Nephron progenitor cell (in vitro differentiated cells): ENCODE measurements around the gene UMOD.

Experiments used
- DNase-seq: peaks from one replicate; pipeline ENCODE4 v3.0.0; 2021
- H3K27ac Mint-ChIP-seq: 2 replicates; pipeline ENCODE4 v1.8.0; 2021; ENCODE audit warnings: mild to moderate bottlenecking, moderate library complexity, mixed read lengths
- H3K27me3 Mint-ChIP-seq: 2 replicates; pipeline ENCODE4 v1.8.0; 2021; ENCODE audit warnings: mild to moderate bottlenecking, low read depth, mixed read lengths; ENCODE audit not compliant: poor library complexity
- H3K36me3 Mint-ChIP-seq: 2 replicates; pipeline ENCODE4 v1.8.0; 2021; ENCODE audit warnings: low read depth, mixed read lengths
- H3K4me1 Mint-ChIP-seq: 2 replicates; pipeline ENCODE4 v1.8.0; 2021; ENCODE audit warnings: mixed read lengths
- H3K4me3 Mint-ChIP-seq: 2 replicates; pipeline ENCODE4 v1.8.0; 2021; ENCODE audit warnings: mild to moderate bottlenecking, moderate library complexity, mixed read lengths
- H3K9me3 Mint-ChIP-seq: 2 replicates; pipeline ENCODE4 v1.8.0; 2021; ENCODE audit warnings: mild to moderate bottlenecking, moderate library complexity, mixed read lengths
- TF ChIP-seq, protein P1 (sequence below): fragments of 200-600 bp; sonication (generic); IDR thresholded peaks from 2 replicates; pipeline ENCODE4 v1.5.0; 2021; ENCODE audit warnings: antibody characterized with exemption

The UMOD gene

DNA sequence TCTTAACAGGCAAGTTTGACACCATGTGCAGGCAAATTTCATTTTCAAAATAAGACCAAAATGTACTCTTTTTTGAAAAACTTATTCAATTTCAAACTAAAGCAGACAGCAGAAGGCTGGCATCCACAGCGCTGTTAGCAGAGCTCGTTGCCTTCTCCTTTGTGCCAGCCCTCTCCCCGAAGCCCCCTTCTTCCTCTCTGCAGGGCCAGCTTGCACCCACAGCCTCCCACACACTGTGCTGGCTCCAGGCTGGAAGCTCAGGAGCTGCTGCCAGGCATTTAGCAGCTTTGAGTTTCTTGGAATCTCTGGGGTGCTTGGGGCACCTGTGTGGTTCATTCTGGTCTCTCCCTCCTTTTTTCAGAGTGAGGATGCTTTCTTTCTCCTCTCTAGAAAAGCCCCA is 62.9 kb downstream of the UMOD start:
- no peak for DNase-seq
- H3K27ac Mint-ChIP-seq = no peak overlapping the region
- peaks cover 17% of the 10 kb centered on the region for H3K4me1 Mint-ChIP-seq
- no peaks in the 10 kb centered on the region for H3K36me3 Mint-ChIP-seq
- no peak overlapping the region for H3K4me3 Mint-ChIP-seq
- peaks cover 8% of the 10 kb centered on the region for H3K27me3 Mint-ChIP-seq
- TF ChIP-seq, protein P1, sequence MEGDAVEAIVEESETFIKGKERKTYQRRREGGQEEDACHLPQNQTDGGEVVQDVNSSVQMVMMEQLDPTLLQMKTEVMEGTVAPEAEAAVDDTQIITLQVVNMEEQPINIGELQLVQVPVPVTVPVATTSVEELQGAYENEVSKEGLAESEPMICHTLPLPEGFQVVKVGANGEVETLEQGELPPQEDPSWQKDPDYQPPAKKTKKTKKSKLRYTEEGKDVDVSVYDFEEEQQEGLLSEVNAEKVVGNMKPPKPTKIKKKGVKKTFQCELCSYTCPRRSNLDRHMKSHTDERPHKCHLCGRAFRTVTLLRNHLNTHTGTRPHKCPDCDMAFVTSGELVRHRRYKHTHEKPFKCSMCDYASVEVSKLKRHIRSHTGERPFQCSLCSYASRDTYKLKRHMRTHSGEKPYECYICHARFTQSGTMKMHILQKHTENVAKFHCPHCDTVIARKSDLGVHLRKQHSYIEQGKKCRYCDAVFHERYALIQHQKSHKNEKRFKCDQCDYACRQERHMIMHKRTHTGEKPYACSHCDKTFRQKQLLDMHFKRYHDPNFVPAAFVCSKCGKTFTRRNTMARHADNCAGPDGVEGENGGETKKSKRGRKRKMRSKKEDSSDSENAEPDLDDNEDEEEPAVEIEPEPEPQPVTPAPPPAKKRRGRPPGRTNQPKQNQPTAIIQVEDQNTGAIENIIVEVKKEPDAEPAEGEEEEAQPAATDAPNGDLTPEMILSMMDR = no peak
- H3K9me3 Mint-ChIP-seq = no peaks in the 10 kb centered on the region

DNA sequence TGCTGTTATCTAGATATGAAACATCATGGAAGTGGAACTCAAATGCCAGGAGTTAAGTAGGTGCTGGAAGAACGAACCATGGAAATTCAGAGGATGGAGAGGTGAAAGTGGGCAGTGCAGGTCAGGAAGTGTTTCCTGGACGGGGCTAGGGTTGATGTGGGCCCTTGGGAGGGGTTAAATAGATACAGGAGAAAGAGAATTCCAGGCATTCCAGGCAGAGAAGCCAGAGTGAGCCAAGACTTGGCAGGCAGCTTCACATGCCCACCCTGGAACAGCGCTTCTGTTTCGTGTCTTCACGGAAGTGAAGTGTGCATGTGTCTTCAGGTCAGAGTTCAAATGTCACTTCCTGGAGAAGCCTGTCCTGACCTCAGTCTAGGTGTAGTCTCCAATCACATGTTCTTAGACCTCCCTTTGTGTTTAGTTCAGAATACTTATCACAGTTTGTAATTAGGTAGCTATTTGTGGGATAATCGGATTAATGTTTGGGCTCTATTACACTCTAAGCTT is 66.5 kb downstream of the UMOD start:
- peaks cover 8% of the 10 kb centered on the region for H3K4me1 Mint-ChIP-seq
- H3K9me3 Mint-ChIP-seq = peaks cover 1% of the 10 kb centered on the region
- TF ChIP-seq, protein P1 = no peak
- no peak for DNase-seq
- peaks cover 8% of the 10 kb centered on the region for H3K27me3 Mint-ChIP-seq
- no peaks in the 10 kb centered on the region for H3K36me3 Mint-ChIP-seq
- no peak overlapping the region for H3K27ac Mint-ChIP-seq
- H3K4me3 Mint-ChIP-seq = no peak overlapping the region
